ENCODE data around the gene CSTPP1.

The CSTPP1 gene

GRCh38 chr11:47165253-47165840, 228.8 kb downstream of the CSTPP1 start:
- DNase-seq, result no peak

GRCh38 chr11:47166368-47166767, 229.8 kb downstream of the CSTPP1 start:
- DNase-seq, result no peak

- no peak for DNase-seq
These were observed 234.7 kb downstream of the CSTPP1 start for GRCh38 chr11:47171061-47171838.

GRCh38 chr11:47171856-47172255, 235.3 kb downstream of the CSTPP1 start:
- no peak for DNase-seq

GRCh38 chr11:47172740-47173336, 236.3 kb downstream of the CSTPP1 start:
- DNase-seq, result no peak

GRCh38 chr11:47175746-47176327, 239.3 kb downstream of the CSTPP1 start:
- no peak for DNase-seq

- peak; percentile 93 to 96 for DNase-seq
These were observed 240.0 kb downstream of the CSTPP1 start, which contains the start of gene ARFGAP2 for GRCh38 chr11:47176328-47177228. Gene ARFGAP2 (minus strand): TSS chr11:47176879. CDS start chr11:47176853, 26 bp downstream.

GRCh38 chr11:47177229-47177845, 240.8 kb downstream of the CSTPP1 start:
- peak; percentile 75 to 91 for DNase-seq

GRCh38 chr11:47177846-47178245, 241.3 kb downstream of the CSTPP1 start:
- DNase-seq, result no peak

GRCh38 chr11:47178316-47178715, 241.8 kb downstream of the CSTPP1 start:
- DNase-seq, result no peak

- DNase-seq, result no peak
These were observed 242.4 kb downstream of the CSTPP1 start for GRCh38 chr11:47178737-47179654.

- peak; percentile 16 to 36 for DNase-seq
These were observed 243.1 kb downstream of the CSTPP1 start for GRCh38 chr11:47179655-47179991.

GRCh38 chr11:47180006-47180787, 243.6 kb downstream of the CSTPP1 start:
- no peak for DNase-seq

GRCh38 chr11:47181271-47181670, 244.7 kb downstream of the CSTPP1 start:
- no peak for DNase-seq

GRCh38 chr11:47182380-47182779, 245.8 kb downstream of the CSTPP1 start:
- DNase-seq, result no peak

- DNase-seq, result no peak
These were observed 246.7 kb downstream of the CSTPP1 start for GRCh38 chr11:47183031-47183856.

- no peak for DNase-seq
These were observed 247.4 kb downstream of the CSTPP1 start for GRCh38 chr11:47183969-47184368.

- DNase-seq, result peak; percentile 78 to 84
These were observed 248.2 kb downstream of the CSTPP1 start for GRCh38 chr11:47184711-47185304.
